Ascending aorta (tissue), 2 donors: ENCODE measurements around the gene TULP1. TPM values are rescaled to one million over a fixed set of nuclear protein-coding genes. Genes with fewer than 3 reads are reported as not detected.

ENCODE experiments used
- DNase-seq, 2 donors: peaks; one replicate each; pipeline ENCODE4 v3.0.0-alpha.2; 2019; ENCODE audit warnings: low spot score in 2 of 2
- H3K27ac ChIP-seq, 2 donors: fragments of 200-600 bp; sonication (generic); one replicate each; pipeline ENCODE4 v1.5.1; 2016 to 2017; ENCODE audit warnings: mild to moderate bottlenecking in 1 of 2
- H3K27me3 ChIP-seq: fragments of 200-600 bp; sonication (generic); one replicate; pipeline ENCODE4 v1.5.1; 2017
- H3K36me3 ChIP-seq, 2 donors: fragments of 200-600 bp; sonication (generic); one replicate each; pipeline ENCODE4 v1.5.1; 2016
- H3K4me1 ChIP-seq, 2 donors: fragments of 200-600 bp; sonication (generic); one replicate each; pipeline ENCODE4 v1.5.1; 2016 to 2017; ENCODE audit warnings: mild to moderate bottlenecking in 1 of 2
- H3K4me3 ChIP-seq, 2 donors: fragments of 200-600 bp; sonication (generic); one replicate each; pipeline ENCODE4 v1.5.1; 2016 to 2017; ENCODE audit warnings: mild to moderate bottlenecking in 1 of 2
- H3K9me3 ChIP-seq, 2 donors: fragments of 200-600 bp; sonication (generic); one replicate each; pipeline ENCODE4 v1.5.1; 2016
- CTCF ChIP-seq, 3 experiments: fragments of 200-600 bp in 2 of 3; fragments of 450-650 bp in 1 of 3; sonication (generic) in 2 of 3; IDR thresholded peaks; one replicate each; pipeline ENCODE4 v1.5.1; 2016 to 2019; ENCODE audit warnings: antibody characterized with exemption in 3 of 3, mild to moderate bottlenecking in 1 of 3, moderate library complexity in 1 of 3
- intact Hi-C: fragments of 100-400 bp; cut with DNase I; formaldehyde crosslinking; loops from one replicate; pipeline ENCODE4 v1.15.1; 2023
- total RNA-seq: library from RNA; depleted of rRNA; stranded (reverse); fragments of >200 nt; gene quantifications from one replicate; pipeline ENCODE4 v1.1.0, GENCODE V29; 2016

TULP1 gene
- total RNA-seq, 1 donor from 2014 or later: not detected

- intact Hi-C loops: loop anchor here (5.0 kb wide), 1 partner anchor 278 kb away; no protein-coding TSS in a partner anchor
- Histone ChIP-seq H3K27me3 (no peaks in the 10 kb centered on the region), H3K4me3 (no peak overlapping the region), H3K36me3 (peaks cover 7 to 16% of the 10 kb centered on the region in 2 donors), H3K27ac (no peak overlapping the region), H3K4me1 (no peaks in the 10 kb centered on the region), H3K9me3 (no peaks in the 10 kb centered on the region)
- no peak for DNase-seq
- no peak for TF ChIP-seq CTCF (IDR thresholded peaks at IDR 0.05)
Observed at GRCh38 chr6:35454391-35455110, 58.1 kb downstream of the TULP1 start.

GRCh38 chr6:35453236-35453635 is 59.5 kb downstream of the TULP1 start:
- DNase-seq: no peak
- peaks cover 1 to 8% of the 10 kb centered on the region in 2 donors for H3K36me3 ChIP-seq
- TF ChIP-seq CTCF (IDR thresholded peaks at IDR 0.05): no peak
- H3K4me1 ChIP-seq: no peaks in the 10 kb centered on the region
- H3K27ac ChIP-seq: no peak overlapping the region
- no peaks in the 10 kb centered on the region for H3K27me3 ChIP-seq
- peak overlapping the region; percentile 78 to 82 for H3K4me3 ChIP-seq
- intact Hi-C loops: loop anchor here (2.0 to 5.0 kb wide), 2 partner anchors 44 to 279 kb away; partner anchors contain the start of gene TEAD3
- H3K9me3 ChIP-seq: no peaks in the 10 kb centered on the region

- Histone ChIP-seq H3K4me3 (peak within 1 kb of the TSS; percentile 78 to 82), H3K27ac (peak within 1 kb of the TSS; percentile 61 to 66), H3K27me3 (no peaks in the 10 kb centered on the region), H3K36me3 (peaks cover 0 to 4% of the 10 kb centered on the region in 2 donors), H3K9me3 (no peaks in the 10 kb centered on the region), H3K4me1 (no peaks in the 10 kb centered on the region)
- no peak for TF ChIP-seq CTCF (IDR thresholded peaks at IDR 0.05)
- intact Hi-C loops: loop anchor here (1.0 to 5.0 kb wide), 3 partner anchors 16 to 280 kb away; partner anchors contain the start of genes RPL10A and TEAD3
- peak; percentile 69 to 98 for DNase-seq
Observed at GRCh38 chr6:35452183-35453090, 60.3 kb downstream of the TULP1 start, which contains the start of gene FANCE. Gene FANCE, plus strand, starts transcription at chr6:35452338. Its CDS starts 208 bp downstream, at chr6:35452546.

- no peaks in the 10 kb centered on the region for H3K36me3 ChIP-seq
- no peaks in the 10 kb centered on the region for H3K27me3 ChIP-seq
- peak overlapping the region; percentile 46 to 66 for H3K27ac ChIP-seq
- no peak for TF ChIP-seq CTCF (IDR thresholded peaks at IDR 0.05)
- peak overlapping the region; percentile 78 to 82 for H3K4me3 ChIP-seq
- intact Hi-C loops: loop anchor here (1.0 to 5.0 kb wide), 3 partner anchors 17 to 281 kb away; partner anchors contain the start of genes RPL10A and TEAD3
- H3K4me1 ChIP-seq: no peaks in the 10 kb centered on the region
- no peaks in the 10 kb centered on the region for H3K9me3 ChIP-seq
- no peak for DNase-seq
Observed at GRCh38 chr6:35451354-35452182, 61.1 kb downstream of the TULP1 start.
